Loucy (cell line): Measurements from ENCODE around the gene FAM47A.

Experiments used
- CTCF ChIP-seq: fragments of 200-600 bp; sonication (generic); conservative IDR thresholded peaks from 2 replicates; pipeline ENCODE4 v1.5.1; 2014; ENCODE audit warnings: mild to moderate bottlenecking, antibody characterized with exemption, low read length
- EZH2phosphoT487 ChIP-seq: fragments of 200-600 bp; IDR thresholded peaks from 2 replicates; pipeline ENCODE4 v1.6.1; 2018; ENCODE audit warnings: antibody characterized with exemption, mild to moderate bottlenecking, moderate library complexity, borderline replicate concordance

- TF ChIP-seq CTCF, result no peak
- TF ChIP-seq EZH2phosphoT487, result no peak
Measured at GRCh38 chrX:34140816-34141215, 8.7 kb upstream of the FAM47A start.
